GM19455 (cell line): Measurements from ENCODE around the gene C2orf68.
"Not testable (repeated sequence)": the region's sequence is repeated elsewhere in the genome, so short reads cannot be mapped to it uniquely, and the experiment has no call there.

Experiments
- ATAC-seq: cut with Tn5 transposase; IDR thresholded peaks from one replicate; pipeline ENCODE4 v1.9.1; 2021; ENCODE audit not compliant: unreplicated experiment

Gene C2orf68

GRCh38 chr2:85631316-85631715 is 19.4 kb upstream of the C2orf68 start:
- no peak for ATAC-seq

GRCh38 chr2:85628658-85629057 is 16.8 kb upstream of the C2orf68 start:
- no peak for ATAC-seq

- no peak for ATAC-seq
Measured at GRCh38 chr2:85623991-85624390, 12.1 kb upstream of the C2orf68 start.

- no peak for ATAC-seq
Measured at GRCh38 chr2:85621338-85621737, 9.5 kb upstream of the C2orf68 start.

GRCh38 chr2:85619617-85620016 is 7.8 kb upstream of the C2orf68 start:
- no peak for ATAC-seq

GRCh38 chr2:85617723-85618122 is 5.9 kb upstream of the C2orf68 start:
- not testable (repeated sequence) for ATAC-seq

- no peak for ATAC-seq
Measured at GRCh38 chr2:85615413-85615728, 3.5 kb upstream of the C2orf68 start.

GRCh38 chr2:85614757-85615156 is 2.9 kb upstream of the C2orf68 start:
- ATAC-seq = not testable (repeated sequence)

- no peak for ATAC-seq
Measured at GRCh38 chr2:85613717-85614515, 2.0 kb upstream of the C2orf68 start.

GRCh38 chr2:85611217-85611704 is 605 bp downstream of the C2orf68 start:
- no peak for ATAC-seq

- no peak for ATAC-seq
Measured at GRCh38 chr2:85607268-85608215, 4.3 kb downstream of the C2orf68 start.

- ATAC-seq = no peak
Measured at GRCh38 chr2:85606116-85606455, 5.8 kb downstream of the C2orf68 start.

- no peak for ATAC-seq
Measured at GRCh38 chr2:85605406-85606115, 6.3 kb downstream of the C2orf68 start.

- no peak for ATAC-seq
Measured at GRCh38 chr2:85604568-85605339, 7.1 kb downstream of the C2orf68 start.

GRCh38 chr2:85604133-85604444 is 7.8 kb downstream of the C2orf68 start:
- not testable (repeated sequence) for ATAC-seq

- peak; percentile 93 for ATAC-seq
Measured at GRCh38 chr2:85602476-85603234, 9.2 kb downstream of the C2orf68 start, which contains the start of gene TMEM150A. Gene TMEM150A (minus strand): TSS chr2:85602698. CDS start chr2:85601948, 750 bp downstream.

GRCh38 chr2:85601771-85602475 is 9.9 kb downstream of the C2orf68 start:
- peak; percentile 40 for ATAC-seq

GRCh38 chr2:85600951-85601770 is 10.7 kb downstream of the C2orf68 start:
- no peak for ATAC-seq

- ATAC-seq = no peak
Measured at GRCh38 chr2:85600235-85600575, 11.7 kb downstream of the C2orf68 start.
